Trophoblast cell (in vitro differentiated cells and primary cell): ENCODE results near the gene SH3TC1.

ENCODE experiments used
- DNase-seq, 2 donors: peaks; one replicate each; pipeline ENCODE4 v3.0.0-alpha.2; 2016
- H2AFZ ChIP-seq: 2 replicates; pipeline ENCODE4 v1.6.1; 2013; ENCODE audit warnings: low read length, moderate library complexity, mild to moderate bottlenecking; ENCODE audit not compliant: insufficient read depth, poor library complexity
- H2AK5ac ChIP-seq: 2 replicates; pipeline ENCODE4 v1.6.1; 2013; ENCODE audit warnings: mild to moderate bottlenecking, low read length
- H2BK120ac ChIP-seq: 2 replicates; pipeline ENCODE4 v1.6.1; 2013; ENCODE audit warnings: low read length, mild to moderate bottlenecking, moderate library complexity; ENCODE audit not compliant: insufficient read depth, poor library complexity
- H2BK12ac ChIP-seq: 2 replicates; pipeline ENCODE4 v1.6.1; 2013; ENCODE audit warnings: mild to moderate bottlenecking, low read length, moderate library complexity
- H2BK5ac ChIP-seq: 2 replicates; pipeline ENCODE4 v1.6.1; 2013; ENCODE audit warnings: low read length, low read depth, moderate library complexity, mild to moderate bottlenecking; ENCODE audit not compliant: poor library complexity
- H3K14ac ChIP-seq: 2 replicates; pipeline ENCODE4 v1.6.1; 2013; ENCODE audit warnings: mild to moderate bottlenecking, low read length
- H3K18ac ChIP-seq: 2 replicates; pipeline ENCODE4 v1.6.1; 2013; ENCODE audit warnings: mild to moderate bottlenecking, low read length
- H3K23ac ChIP-seq: 2 replicates; pipeline ENCODE4 v1.6.1; 2013; ENCODE audit warnings: low read length
- H3K27ac ChIP-seq: 2 replicates; pipeline ENCODE4 v1.5.1; 2013; ENCODE audit warnings: low read depth, mild to moderate bottlenecking, inconsistent platforms, low read length, moderate library complexity
- H3K27me3 ChIP-seq: 2 replicates; pipeline ENCODE4 v1.6.1; 2013; ENCODE audit warnings: inconsistent platforms, mild to moderate bottlenecking, low read length, moderate library complexity; ENCODE audit not compliant: insufficient read depth
- H3K36me3 ChIP-seq, 2 experiments: 1 replicate in 1 of 2; 2 replicates in 1 of 2; pipeline ENCODE4 v1.6.1; 2013; ENCODE audit warnings: low read length in 2 of 2, mild to moderate bottlenecking in 2 of 2, moderate library complexity in 1 of 2; ENCODE audit not compliant: insufficient read depth in 2 of 2, control insufficient read depth in 1 of 2
- H3K4ac ChIP-seq: 2 replicates; pipeline ENCODE4 v1.6.1; 2013; ENCODE audit warnings: low read depth, mild to moderate bottlenecking, low read length, moderate library complexity
- H3K4me1 ChIP-seq, 2 experiments: 1 replicate in 1 of 2; 2 replicates in 1 of 2; pipeline ENCODE4 v1.6.1; 2013; ENCODE audit warnings: low read length in 2 of 2, mild to moderate bottlenecking in 2 of 2, moderate library complexity in 1 of 2; ENCODE audit not compliant: insufficient read depth in 2 of 2, control insufficient read depth in 1 of 2
- H3K4me2 ChIP-seq: 2 replicates; pipeline ENCODE4 v1.6.1; 2013; ENCODE audit warnings: inconsistent platforms, mild to moderate bottlenecking, low read length, moderate library complexity
- H3K4me3 ChIP-seq: 2 replicates; pipeline ENCODE4 v1.5.1; 2013; ENCODE audit warnings: mild to moderate bottlenecking, low read depth, low read length, inconsistent platforms
- H3K79me1 ChIP-seq: one replicate; pipeline ENCODE4 v1.6.1; 2013; ENCODE audit warnings: low read length
- H3K79me2 ChIP-seq: 2 replicates; pipeline ENCODE4 v1.6.1; 2013; ENCODE audit warnings: low read length, mild to moderate bottlenecking; ENCODE audit not compliant: control insufficient read depth, insufficient read depth, poor library complexity
- H3K9ac ChIP-seq: 2 replicates; pipeline ENCODE4 v1.6.1; 2013; ENCODE audit warnings: mild to moderate bottlenecking, low read length
- H3K9me3 ChIP-seq: 2 replicates; pipeline ENCODE4 v1.6.1; 2013; ENCODE audit warnings: low read depth, mild to moderate bottlenecking, control low read depth, inconsistent platforms, low read length; ENCODE audit not compliant: insufficient read depth
- H4K12ac ChIP-seq: 2 replicates; pipeline ENCODE4 v1.6.1; 2013; ENCODE audit warnings: low read depth, mild to moderate bottlenecking, low read length, moderate library complexity
- H4K8ac ChIP-seq: 2 replicates; pipeline ENCODE4 v1.6.1; 2013; ENCODE audit warnings: low read depth, mild to moderate bottlenecking, low read length, moderate library complexity
- H4K91ac ChIP-seq: one replicate; pipeline ENCODE4 v1.6.1; 2013; ENCODE audit warnings: low read depth, mild to moderate bottlenecking, low read length, moderate library complexity
- WGBS: extraction: QIAGEN DNeasy Blood & Tissue Kit; methylation state at CpG from one replicate; pipeline ENCODE4 v1.1.7; 2013; ENCODE audit warnings: missing lambda C conversion rate; ENCODE audit not compliant: insufficient read length, insufficient coverage; ENCODE audit errors: extremely low coverage; 5-methylcytosine and 5-hydroxymethylcytosine counted together

Gene SH3TC1

GRCh38 chr4:8164687-8165086 is 34.4 kb upstream of the SH3TC1 start:
- WGBS = no CpG with 5 or more reads among the region's 10 CpGs
- H4K91ac ChIP-seq = no peak overlapping the region
- no peaks in the 10 kb centered on the region for H3K27me3 ChIP-seq
- no peak overlapping the region for H2BK120ac ChIP-seq
- H4K8ac ChIP-seq = no peak overlapping the region
- H3K23ac ChIP-seq = no peak overlapping the region
- H3K4me2 ChIP-seq = no peak overlapping the region
- H3K9me3 ChIP-seq = peaks cover 4% of the 10 kb centered on the region
- no peak overlapping the region for H3K9ac ChIP-seq
- no peak overlapping the region for H2BK5ac ChIP-seq
- no peak overlapping the region for H3K4me3 ChIP-seq
- H3K4ac ChIP-seq = no peak overlapping the region
- H3K4me1 ChIP-seq = peaks cover 2 to 5% of the 10 kb centered on the region in 2 experiments
- no peaks in the 10 kb centered on the region for H3K36me3 ChIP-seq
- no peak overlapping the region for H3K27ac ChIP-seq
- no peak overlapping the region for H4K12ac ChIP-seq
- H3K79me1 ChIP-seq = peaks cover 3% of the 10 kb centered on the region
- H2BK12ac ChIP-seq = no peak overlapping the region
- no peaks in the 10 kb centered on the region for H3K79me2 ChIP-seq
- no peak overlapping the region for H3K18ac ChIP-seq
- no peak overlapping the region for H2AFZ ChIP-seq
- no peak for DNase-seq
- H2AK5ac ChIP-seq = no peak overlapping the region
- no peak overlapping the region for H3K14ac ChIP-seq

DNA sequence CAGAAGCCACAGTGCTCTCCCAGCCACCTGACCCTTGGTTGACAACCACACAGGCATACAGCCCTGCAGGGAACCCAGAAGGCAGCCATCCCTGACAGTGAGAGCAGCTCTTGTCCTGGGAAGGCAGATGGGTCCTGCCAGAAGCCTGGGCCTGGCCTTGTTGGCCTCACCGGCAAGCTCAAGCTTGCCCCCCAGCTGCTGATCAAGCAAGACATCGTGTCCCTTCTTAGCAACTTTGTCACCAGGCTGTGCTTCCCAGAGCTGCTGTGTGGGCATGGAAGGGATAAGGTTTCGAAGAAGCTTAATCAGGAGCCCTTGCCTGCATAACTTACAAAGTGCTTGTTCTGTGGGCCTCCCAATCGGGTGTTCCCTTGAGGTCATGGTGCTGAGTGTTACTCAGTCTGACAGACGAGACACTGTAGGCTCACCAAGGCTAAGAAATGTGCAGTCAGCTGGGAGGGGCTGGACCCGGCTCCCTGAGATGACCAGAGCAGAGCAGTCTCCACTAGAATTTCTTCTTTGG is 33.7 kb upstream of the SH3TC1 start:
- Histone ChIP-seq H3K18ac (no peak overlapping the region), H3K14ac (no peak overlapping the region)

DNA sequence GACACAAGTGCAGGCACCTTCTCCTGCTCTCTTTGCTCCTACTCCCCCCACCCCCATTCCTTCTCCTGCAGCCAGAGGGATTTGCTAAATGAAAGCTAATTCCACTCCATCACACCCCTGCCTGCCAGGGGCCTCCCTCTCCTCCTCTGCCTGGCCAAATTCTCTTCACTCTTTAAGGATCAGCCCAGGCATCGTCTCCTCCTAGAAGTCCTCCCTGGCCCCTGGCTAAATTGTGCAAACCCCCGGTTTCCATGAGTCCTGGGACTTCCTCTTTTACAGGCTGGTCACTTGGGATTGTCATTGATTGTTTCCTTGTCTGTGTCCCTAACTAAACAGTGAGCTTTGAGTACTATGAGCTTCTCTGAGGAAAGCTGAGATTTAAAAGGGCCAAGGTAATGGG is 31.8 kb upstream of the SH3TC1 start:
- no peak overlapping the region for H4K8ac ChIP-seq
- peaks cover 4% of the 10 kb centered on the region for H3K9me3 ChIP-seq
- H3K4ac ChIP-seq = no peak overlapping the region
- H3K36me3 ChIP-seq = no peaks in the 10 kb centered on the region
- peak overlapping the region; percentile 26 for H3K18ac ChIP-seq
- H2AK5ac ChIP-seq = no peak overlapping the region
- H3K14ac ChIP-seq = no peak overlapping the region
- H4K12ac ChIP-seq = no peak overlapping the region
- no peak overlapping the region for H3K23ac ChIP-seq
- WGBS = no CpG with 5 or more reads among the region's 2 CpGs
- H3K4me2 ChIP-seq = no peak overlapping the region
- H3K27ac ChIP-seq = no peak overlapping the region
- no peak overlapping the region for H2AFZ ChIP-seq
- no peak overlapping the region for H2BK12ac ChIP-seq
- H3K27me3 ChIP-seq = no peaks in the 10 kb centered on the region
- peaks cover 4 to 5% of the 10 kb centered on the region in 2 experiments for H3K4me1 ChIP-seq
- no peak overlapping the region for H3K4me3 ChIP-seq
- no peak overlapping the region for H2BK5ac ChIP-seq
- no peaks in the 10 kb centered on the region for H3K79me2 ChIP-seq
- no peak overlapping the region for H3K9ac ChIP-seq
- DNase-seq = no peak
- H2BK120ac ChIP-seq = no peak overlapping the region
- H4K91ac ChIP-seq = no peak overlapping the region
- peaks cover 5% of the 10 kb centered on the region for H3K79me1 ChIP-seq

More for the DNA sequence above, 33.7 kb upstream of the SH3TC1 start:
- H4K12ac ChIP-seq = no peak overlapping the region
- no peak for DNase-seq
- H2AFZ ChIP-seq = no peak overlapping the region
- H4K91ac ChIP-seq = no peak overlapping the region
- H3K4me3 ChIP-seq = no peak overlapping the region
- H4K8ac ChIP-seq = no peak overlapping the region
- peaks cover 4% of the 10 kb centered on the region for H3K9me3 ChIP-seq
- no peaks in the 10 kb centered on the region for H3K27me3 ChIP-seq
- H3K4ac ChIP-seq = no peak overlapping the region
- H2AK5ac ChIP-seq = no peak overlapping the region
- H3K79me2 ChIP-seq = no peaks in the 10 kb centered on the region
- no peak overlapping the region for H3K23ac ChIP-seq
- H2BK120ac ChIP-seq = no peak overlapping the region
- H3K4me2 ChIP-seq = no peak overlapping the region
- no CpG with 5 or more reads among the region's 6 CpGs for WGBS
- H2BK5ac ChIP-seq = no peak overlapping the region
- no peak overlapping the region for H2BK12ac ChIP-seq
- no peak overlapping the region for H3K27ac ChIP-seq
- peaks cover 5% of the 10 kb centered on the region for H3K79me1 ChIP-seq
- peaks cover 2 to 5% of the 10 kb centered on the region in 2 experiments for H3K4me1 ChIP-seq
- H3K36me3 ChIP-seq = no peaks in the 10 kb centered on the region
- no peak overlapping the region for H3K9ac ChIP-seq

- Histone ChIP-seq H3K9me3 (peaks cover 4% of the 10 kb centered on the region), H3K4ac (no peak overlapping the region), H4K91ac (no peak overlapping the region), H3K18ac (no peak overlapping the region), H2BK5ac (no peak overlapping the region), H3K4me1 (peaks cover 4 to 5% of the 10 kb centered on the region in 2 experiments), H2AFZ (no peak overlapping the region), H3K36me3 (no peaks in the 10 kb centered on the region), H3K9ac (no peak overlapping the region), H3K27me3 (no peaks in the 10 kb centered on the region), H3K27ac (no peak overlapping the region), H3K4me3 (no peak overlapping the region), H3K79me2 (no peaks in the 10 kb centered on the region), H3K14ac (no peak overlapping the region), H2BK120ac (no peak overlapping the region), H3K23ac (no peak overlapping the region), H2AK5ac (no peak overlapping the region), H2BK12ac (no peak overlapping the region), H3K79me1 (peaks cover 5% of the 10 kb centered on the region), H4K12ac (no peak overlapping the region), H3K4me2 (peak overlapping the region; percentile 10), H4K8ac (no peak overlapping the region)
- DNase-seq = peak in 1 of 2 donors; percentile 50
- WGBS = no CpG with 5 or more reads among the region's 2 CpGs
These were observed 31.3 kb upstream of the SH3TC1 start for GRCh38 chr4:8167815-8168214.
